Measurements from ENCODE around the gene ATF7IP. TPM values are rescaled to one million over a fixed set of nuclear protein-coding genes. Genes with fewer than 3 reads are reported as not detected.

ATF7IP gene
- total RNA-seq, 1 experiment from 2014 or later, result 11.1 TPM

DNA sequence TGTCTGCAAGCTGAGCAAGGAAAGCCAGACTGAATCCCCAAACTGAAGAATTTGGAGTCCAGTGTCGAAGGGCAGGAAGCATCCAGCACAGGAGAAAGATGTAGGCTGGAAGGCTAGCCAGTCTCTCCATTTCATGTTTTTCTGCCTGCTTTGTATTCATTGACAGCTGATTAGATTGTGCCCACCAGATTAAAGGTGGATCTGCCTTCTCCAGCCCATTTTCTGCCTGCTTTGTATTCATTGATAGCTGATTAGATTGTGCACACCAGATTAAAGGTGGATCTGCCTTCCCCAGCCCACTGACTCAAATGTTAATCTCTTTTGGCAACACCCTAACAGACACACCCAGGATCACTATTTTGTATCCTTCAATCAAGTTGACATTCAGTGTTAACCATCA, 116.9 kb downstream of the ATF7IP start:
- no peak for DNase-seq (ENCODE audit: low spot score)

DNA sequence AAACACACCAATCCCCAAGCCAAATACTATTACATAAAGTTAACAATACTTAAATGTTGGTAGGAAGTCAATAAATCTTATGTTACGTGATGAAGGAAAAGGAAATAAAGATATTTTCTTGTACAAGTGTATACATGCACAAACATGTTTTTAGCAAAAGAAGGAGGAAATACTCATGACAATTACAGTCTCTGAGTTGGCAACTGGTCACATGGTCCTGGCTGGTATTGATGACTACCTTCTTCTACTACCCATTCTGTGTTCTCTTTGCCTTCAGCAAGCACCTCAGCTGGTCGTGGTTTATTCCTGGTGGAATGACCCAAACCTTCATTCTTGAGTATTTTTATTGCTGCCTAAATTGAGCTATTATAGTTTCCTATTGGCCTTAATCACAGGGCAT, 117.4 kb downstream of the ATF7IP start:
- no peak for DNase-seq (ENCODE audit: low spot score)

DNA sequence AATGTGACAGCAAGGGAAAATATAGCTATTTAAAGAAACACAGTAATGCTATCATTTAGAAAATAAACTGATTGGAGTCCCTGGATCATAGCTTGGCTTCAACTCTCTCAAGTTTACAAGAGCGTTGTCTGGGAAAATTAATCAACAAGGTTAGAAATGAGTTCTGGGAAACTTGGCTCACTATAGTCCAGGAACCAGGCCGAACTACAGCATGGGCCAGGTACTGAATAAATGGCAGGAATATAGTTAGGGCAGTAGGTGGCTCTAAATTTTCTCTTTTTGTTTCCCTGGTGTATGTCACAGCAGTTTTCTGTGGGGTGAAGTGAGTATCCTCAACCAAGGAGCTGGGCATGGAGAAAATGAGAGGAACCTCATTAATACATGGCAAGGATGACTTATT, 129.8 kb downstream of the ATF7IP start:
- DNase-seq (ENCODE audit: low spot score), result no peak

GRCh38 chr12:14505626-14506596, 140.4 kb downstream of the ATF7IP start:
- DNase-seq (ENCODE audit: low spot score), result no peak

DNA sequence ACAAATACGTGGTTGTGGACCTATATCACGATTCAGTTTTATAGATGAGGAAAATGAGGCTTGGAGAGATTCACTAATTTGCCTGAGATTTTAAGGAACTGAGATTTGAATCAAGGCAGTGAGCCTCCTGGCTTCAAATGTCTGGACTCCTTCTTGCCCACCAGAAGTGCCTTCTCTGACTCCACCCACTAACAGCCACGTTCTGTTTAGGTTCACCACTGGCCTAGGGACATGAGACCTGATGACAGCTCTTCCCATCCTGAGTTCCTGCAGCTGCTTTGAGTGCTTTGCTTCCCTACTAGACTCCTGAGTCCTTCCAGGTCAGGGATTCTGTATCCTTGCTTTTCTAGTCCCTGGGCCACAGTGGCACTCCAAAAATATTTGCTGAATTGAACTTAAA, 145.1 kb downstream of the ATF7IP start:
- DNase-seq (ENCODE audit: low spot score), result no peak

GRCh38 chr12:14514154-14514842, 148.8 kb downstream of the ATF7IP start:
- peak; percentile 96 for DNase-seq (ENCODE audit: low spot score)

DNA sequence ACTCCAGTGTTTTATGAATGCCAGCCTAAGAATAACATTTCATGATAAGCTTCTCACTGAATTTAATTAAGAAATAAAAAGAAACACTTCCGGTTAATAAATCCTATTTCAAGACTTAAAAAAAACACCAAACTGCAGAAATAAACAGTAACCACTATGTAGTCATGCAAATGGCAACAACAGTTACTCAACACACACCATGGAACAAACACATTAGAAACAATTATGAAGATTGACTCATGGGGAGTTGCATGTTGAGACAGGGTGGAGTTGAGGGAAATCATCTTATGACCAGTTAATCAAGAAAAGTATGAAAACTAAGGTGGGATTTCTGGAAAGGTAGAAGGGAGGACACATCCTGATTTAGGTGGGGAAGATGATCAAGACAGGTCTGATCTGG, 149.5 kb downstream of the ATF7IP start:
- DNase-seq (ENCODE audit: low spot score), result no peak

GRCh38 chr12:14521822-14522221, 156.3 kb downstream of the ATF7IP start:
- no peak for DNase-seq (ENCODE audit: low spot score)

GRCh38 chr12:14525964-14526363, 160.5 kb downstream of the ATF7IP start:
- DNase-seq (ENCODE audit: low spot score), result no peak

GRCh38 chr12:14532152-14532551, 166.7 kb downstream of the ATF7IP start:
- DNase-seq (ENCODE audit: low spot score), result no peak

GRCh38 chr12:14537088-14537487, 171.6 kb downstream of the ATF7IP start:
- no peak for DNase-seq (ENCODE audit: low spot score)

GRCh38 chr12:14540801-14541462, 175.4 kb downstream of the ATF7IP start:
- DNase-seq (ENCODE audit: low spot score), result no peak

- DNase-seq (ENCODE audit: low spot score), result no peak
Observed at GRCh38 chr12:14545144-14546124, 180.0 kb downstream of the ATF7IP start.

DNA sequence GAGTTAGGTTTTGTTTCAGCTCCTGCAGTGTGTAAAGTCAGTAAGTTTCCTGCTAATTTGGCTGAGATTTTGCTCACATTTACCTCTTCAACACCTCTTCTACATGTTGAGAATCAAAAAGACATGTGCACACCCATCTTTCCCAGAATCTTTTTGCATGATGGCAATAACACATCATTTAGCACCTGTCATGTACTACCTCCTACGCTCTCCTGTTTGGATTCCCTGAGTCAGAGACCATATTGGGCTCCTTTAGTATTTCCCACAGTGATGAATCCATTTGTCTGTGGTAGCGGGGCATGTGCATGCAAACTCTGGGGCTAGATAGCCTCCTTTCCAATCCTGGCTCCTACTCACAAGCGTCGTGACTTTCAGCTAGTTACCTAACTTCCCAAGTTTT, 182.1 kb downstream of the ATF7IP start:
- no peak for DNase-seq (ENCODE audit: low spot score)

- DNase-seq (ENCODE audit: low spot score), result no peak
Observed at GRCh38 chr12:14548609-14549008, 183.1 kb downstream of the ATF7IP start.

Other genes with a start within 250 kb of the ATF7IP start
- gene PLBD1, start 202.2 kb downstream of the ATF7IP start, total RNA-seq (2014; rRNA removed; shearing (Covaris generic)), result 6.1 and 6.9 TPM in 2 replicates